Loucy (cell line): ENCODE measurements around the gene MICU1.

ENCODE experiments used
- EZH2phosphoT487 ChIP-seq: fragments of 200-600 bp; IDR thresholded peaks from 2 replicates; pipeline ENCODE4 v1.6.1; 2018; ENCODE audit warnings: antibody characterized with exemption, mild to moderate bottlenecking, moderate library complexity, borderline replicate concordance
- TF ChIP-seq, protein P1 (sequence below): fragments of 200-600 bp; sonication (generic); conservative IDR thresholded peaks from 2 replicates; pipeline ENCODE4 v1.5.1; 2014; ENCODE audit warnings: mild to moderate bottlenecking, antibody characterized with exemption, low read length

DNA sequence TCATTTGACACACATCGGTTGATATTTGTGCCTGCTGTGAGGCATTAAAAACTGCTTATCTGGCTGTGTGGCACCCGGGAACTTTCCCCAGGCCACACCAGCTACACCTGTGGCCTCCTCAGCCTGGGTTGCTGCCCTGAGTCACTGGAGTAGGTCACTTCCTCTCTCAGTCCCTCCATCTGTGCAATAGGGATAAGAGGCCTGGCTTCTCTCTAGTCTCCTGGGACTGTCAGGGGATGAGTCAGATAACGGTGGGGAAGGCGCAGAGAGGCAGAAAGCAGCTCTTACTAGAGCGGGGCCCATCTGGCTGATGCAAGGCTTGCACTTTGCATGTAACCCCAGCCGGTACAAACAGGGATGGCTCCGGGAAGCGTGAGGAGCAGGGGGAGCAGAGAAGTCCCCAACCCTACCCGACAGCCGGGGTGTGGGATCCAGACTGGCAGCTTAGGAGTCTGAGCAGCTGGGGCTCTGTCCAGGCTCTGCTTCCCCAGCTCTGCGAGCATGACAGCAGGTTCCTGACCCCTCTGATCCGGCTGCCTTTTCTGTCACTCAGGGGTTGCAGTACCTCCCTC, 305.1 kb downstream of the MICU1 start:
- TF ChIP-seq, protein P1, sequence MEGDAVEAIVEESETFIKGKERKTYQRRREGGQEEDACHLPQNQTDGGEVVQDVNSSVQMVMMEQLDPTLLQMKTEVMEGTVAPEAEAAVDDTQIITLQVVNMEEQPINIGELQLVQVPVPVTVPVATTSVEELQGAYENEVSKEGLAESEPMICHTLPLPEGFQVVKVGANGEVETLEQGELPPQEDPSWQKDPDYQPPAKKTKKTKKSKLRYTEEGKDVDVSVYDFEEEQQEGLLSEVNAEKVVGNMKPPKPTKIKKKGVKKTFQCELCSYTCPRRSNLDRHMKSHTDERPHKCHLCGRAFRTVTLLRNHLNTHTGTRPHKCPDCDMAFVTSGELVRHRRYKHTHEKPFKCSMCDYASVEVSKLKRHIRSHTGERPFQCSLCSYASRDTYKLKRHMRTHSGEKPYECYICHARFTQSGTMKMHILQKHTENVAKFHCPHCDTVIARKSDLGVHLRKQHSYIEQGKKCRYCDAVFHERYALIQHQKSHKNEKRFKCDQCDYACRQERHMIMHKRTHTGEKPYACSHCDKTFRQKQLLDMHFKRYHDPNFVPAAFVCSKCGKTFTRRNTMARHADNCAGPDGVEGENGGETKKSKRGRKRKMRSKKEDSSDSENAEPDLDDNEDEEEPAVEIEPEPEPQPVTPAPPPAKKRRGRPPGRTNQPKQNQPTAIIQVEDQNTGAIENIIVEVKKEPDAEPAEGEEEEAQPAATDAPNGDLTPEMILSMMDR, result no peak
- TF ChIP-seq EZH2phosphoT487, result no peak
